ENCODE measurements around the gene USP37.

The USP37 gene

GRCh38 chr2:218405086-218405745, 162.9 kb downstream of the USP37 start:
- no peak for DNase-seq
- Histone ChIP-seq H3K79me1 (replicated peaks; ENCODE audit: low read length, poor library complexity, severe bottlenecking) (peaks cover 24% of the 10 kb centered on the region), H3K27me3 (ENCODE audit: control insufficient read depth in 1 of 2, insufficient read depth in 1 of 2, low read length in 2 of 2) (no peaks in the 10 kb centered on the region), H4K8ac (ENCODE audit: low read length) (peak overlapping the region; percentile 79), H3K23ac (ENCODE audit: low read length in 2 of 2) (peak overlapping the region in 1 of 2 experiments; percentile 14), H2BK15ac (ENCODE audit: low read depth, poor library complexity, severe bottlenecking) (no peak overlapping the region), H4K91ac (ENCODE audit: low read length) (peak overlapping the region; percentile 78), H3K9me3 (ENCODE audit: control insufficient read depth, low read length) (no peaks in the 10 kb centered on the region), H3K4me3 (ENCODE audit: insufficient read depth in 1 of 2, low read depth in 1 of 2, low read length in 2 of 2) (no peak overlapping the region), H3K4me2 (ENCODE audit: low read length, poor library complexity, severe bottlenecking) (no peak overlapping the region), H3K18ac (ENCODE audit: low read depth in 1 of 2, low read length in 2 of 2) (peak overlapping the region; percentile 76 to 94), H3K36me3 (ENCODE audit: control insufficient read depth in 1 of 2, insufficient read depth in 2 of 2, low read depth in 1 of 2, low read length in 2 of 2) (peaks cover 29 to 45% of the 10 kb centered on the region in 2 experiments), H2AK5ac (ENCODE audit: low read length, severe bottlenecking) (peak overlapping the region; percentile 85), H3K14ac (ENCODE audit: low read length in 2 of 2) (peak overlapping the region in 1 of 2 experiments; percentile 23), H2BK120ac (ENCODE audit: low read depth, low read length) (no peak overlapping the region), H2BK5ac (ENCODE audit: low read depth, low read length, poor library complexity, severe bottlenecking) (no peak overlapping the region), H3K27ac (ENCODE audit: low read length, poor library complexity, severe bottlenecking) (peak overlapping the region; percentile 7), H3K4ac (ENCODE audit: low read depth in 1 of 2, low read length in 2 of 2) (peak overlapping the region; percentile 16 to 96), H2AFZ (ENCODE audit: low read depth, low read length) (peak overlapping the region; percentile 2), H3K9ac (ENCODE audit: low read length) (peak overlapping the region; percentile 77), H2BK12ac (ENCODE audit: low read length in 2 of 2) (peak overlapping the region; percentile 25 to 90), H3K4me1 (ENCODE audit: control insufficient read depth, insufficient read depth, low read depth, low read length) (peaks cover 38% of the 10 kb centered on the region)
- WGBS: 62% methylated on average over 6 of the region's 8 CpGs

GRCh38 chr2:218404351-218405085, 163.6 kb downstream of the USP37 start:
- no peak overlapping the region for H4K8ac ChIP-seq (ENCODE audit: low read length)
- peaks cover 29 to 45% of the 10 kb centered on the region in 2 experiments for H3K36me3 ChIP-seq (ENCODE audit: control insufficient read depth in 1 of 2, insufficient read depth in 2 of 2, low read depth in 1 of 2, low read length in 2 of 2)
- H2BK120ac ChIP-seq (ENCODE audit: low read depth, low read length): no peak overlapping the region
- no peak overlapping the region for H3K18ac ChIP-seq (ENCODE audit: low read depth in 1 of 2, low read length in 2 of 2)
- 87% methylated on average over 15 of the region's 16 CpGs for WGBS
- peak overlapping the region; percentile 39 for H2BK15ac ChIP-seq (ENCODE audit: low read depth, poor library complexity, severe bottlenecking)
- H2AFZ ChIP-seq (ENCODE audit: low read depth, low read length): no peak overlapping the region
- no peak overlapping the region for H2AK5ac ChIP-seq (ENCODE audit: low read length, severe bottlenecking)
- peak; percentile 29 for DNase-seq
- H3K9ac ChIP-seq (ENCODE audit: low read length): peak overlapping the region; percentile 77
- no peak overlapping the region for H2BK5ac ChIP-seq (ENCODE audit: low read depth, low read length, poor library complexity, severe bottlenecking)
- H3K23ac ChIP-seq (ENCODE audit: low read length in 2 of 2): peak overlapping the region in 1 of 2 experiments; percentile 3
- H3K4me1 ChIP-seq (ENCODE audit: control insufficient read depth, insufficient read depth, low read depth, low read length): peaks cover 38% of the 10 kb centered on the region
- peak overlapping the region in 1 of 2 experiments; percentile 40 for H2BK12ac ChIP-seq (ENCODE audit: low read length in 2 of 2)
- H4K91ac ChIP-seq (ENCODE audit: low read length): no peak overlapping the region
- H3K79me1 ChIP-seq (replicated peaks; ENCODE audit: low read length, poor library complexity, severe bottlenecking): peaks cover 24% of the 10 kb centered on the region
- H3K4me3 ChIP-seq (ENCODE audit: insufficient read depth in 1 of 2, low read depth in 1 of 2, low read length in 2 of 2): no peak overlapping the region
- no peaks in the 10 kb centered on the region for H3K27me3 ChIP-seq (ENCODE audit: control insufficient read depth in 1 of 2, insufficient read depth in 1 of 2, low read length in 2 of 2)
- no peaks in the 10 kb centered on the region for H3K9me3 ChIP-seq (ENCODE audit: control insufficient read depth, low read length)
- no peak overlapping the region for H3K14ac ChIP-seq (ENCODE audit: low read length in 2 of 2)
- H3K27ac ChIP-seq (ENCODE audit: low read length, poor library complexity, severe bottlenecking): no peak overlapping the region
- no peak overlapping the region for H3K4me2 ChIP-seq (ENCODE audit: low read length, poor library complexity, severe bottlenecking)
- no peak overlapping the region for H3K4ac ChIP-seq (ENCODE audit: low read depth in 1 of 2, low read length in 2 of 2)

- DNase-seq: no peak
- Histone ChIP-seq H2BK12ac (ENCODE audit: low read length in 2 of 2) (no peak overlapping the region), H3K18ac (ENCODE audit: low read depth in 1 of 2, low read length in 2 of 2) (no peak overlapping the region), H4K91ac (ENCODE audit: low read length) (no peak overlapping the region), H3K4me3 (ENCODE audit: insufficient read depth in 1 of 2, low read depth in 1 of 2, low read length in 2 of 2) (no peak overlapping the region), H2BK120ac (ENCODE audit: low read depth, low read length) (no peak overlapping the region), H3K27me3 (ENCODE audit: control insufficient read depth in 1 of 2, insufficient read depth in 1 of 2, low read length in 2 of 2) (no peaks in the 10 kb centered on the region), H2BK15ac (ENCODE audit: low read depth, poor library complexity, severe bottlenecking) (no peak overlapping the region), H2BK5ac (ENCODE audit: low read depth, low read length, poor library complexity, severe bottlenecking) (no peak overlapping the region), H3K27ac (ENCODE audit: low read length, poor library complexity, severe bottlenecking) (no peak overlapping the region), H3K4me1 (ENCODE audit: control insufficient read depth, insufficient read depth, low read depth, low read length) (peaks cover 43% of the 10 kb centered on the region), H4K8ac (ENCODE audit: low read length) (no peak overlapping the region), H3K14ac (ENCODE audit: low read length in 2 of 2) (no peak overlapping the region), H2AK5ac (ENCODE audit: low read length, severe bottlenecking) (no peak overlapping the region), H2AFZ (ENCODE audit: low read depth, low read length) (no peak overlapping the region), H3K9me3 (ENCODE audit: control insufficient read depth, low read length) (no peaks in the 10 kb centered on the region), H3K23ac (ENCODE audit: low read length in 2 of 2) (no peak overlapping the region), H3K36me3 (ENCODE audit: control insufficient read depth in 1 of 2, insufficient read depth in 2 of 2, low read depth in 1 of 2, low read length in 2 of 2) (peaks cover 29 to 45% of the 10 kb centered on the region in 2 experiments), H3K9ac (ENCODE audit: low read length) (no peak overlapping the region), H3K4ac (ENCODE audit: low read depth in 1 of 2, low read length in 2 of 2) (no peak overlapping the region), H3K79me1 (replicated peaks; ENCODE audit: low read length, poor library complexity, severe bottlenecking) (peaks cover 24% of the 10 kb centered on the region), H3K4me2 (ENCODE audit: low read length, poor library complexity, severe bottlenecking) (no peak overlapping the region)
- 89% methylated on average over 6 of the region's 7 CpGs for WGBS
Measured at GRCh38 chr2:218403810-218404209, 164.3 kb downstream of the USP37 start.

DNA sequence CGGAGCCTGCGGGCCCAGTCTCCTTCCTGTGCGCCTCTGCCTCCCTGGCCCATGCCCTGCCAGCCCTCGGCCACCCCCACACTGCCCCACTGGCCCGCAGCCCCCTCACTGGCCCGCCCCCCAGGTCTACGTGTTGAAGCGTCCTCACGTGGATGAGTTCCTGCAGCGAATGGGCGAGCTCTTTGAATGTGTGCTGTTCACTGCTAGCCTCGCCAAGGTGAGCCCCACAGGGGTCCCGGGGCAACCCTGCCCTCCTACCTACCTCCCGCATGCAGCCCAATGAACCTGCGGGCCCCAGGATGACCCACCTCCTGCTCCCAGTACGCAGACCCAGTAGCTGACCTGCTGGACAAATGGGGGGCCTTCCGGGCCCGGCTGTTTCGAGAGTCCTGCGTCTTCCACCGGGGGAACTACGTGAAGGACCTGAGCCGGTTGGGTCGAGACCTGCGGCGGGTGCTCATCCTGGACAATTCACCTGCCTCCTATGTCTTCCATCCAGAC, 165.2 kb downstream of the USP37 start:
- Histone ChIP-seq H3K4me1 (ENCODE audit: control insufficient read depth, insufficient read depth, low read depth, low read length) (peaks cover 50% of the 10 kb centered on the region), H3K14ac (ENCODE audit: low read length in 2 of 2) (no peak overlapping the region), H3K27ac (ENCODE audit: low read length, poor library complexity, severe bottlenecking) (no peak overlapping the region), H3K27me3 (ENCODE audit: control insufficient read depth in 1 of 2, insufficient read depth in 1 of 2, low read length in 2 of 2) (no peaks in the 10 kb centered on the region), H2BK5ac (ENCODE audit: low read depth, low read length, poor library complexity, severe bottlenecking) (no peak overlapping the region), H3K4me3 (ENCODE audit: insufficient read depth in 1 of 2, low read depth in 1 of 2, low read length in 2 of 2) (no peak overlapping the region), H3K9me3 (ENCODE audit: control insufficient read depth, low read length) (no peaks in the 10 kb centered on the region), H4K8ac (ENCODE audit: low read length) (no peak overlapping the region), H3K4ac (ENCODE audit: low read depth in 1 of 2, low read length in 2 of 2) (no peak overlapping the region), H2BK120ac (ENCODE audit: low read depth, low read length) (no peak overlapping the region), H3K9ac (ENCODE audit: low read length) (no peak overlapping the region), H2BK12ac (ENCODE audit: low read length in 2 of 2) (no peak overlapping the region), H3K36me3 (ENCODE audit: control insufficient read depth in 1 of 2, insufficient read depth in 2 of 2, low read depth in 1 of 2, low read length in 2 of 2) (peaks cover 29 to 45% of the 10 kb centered on the region in 2 experiments), H3K4me2 (ENCODE audit: low read length, poor library complexity, severe bottlenecking) (no peak overlapping the region), H2BK15ac (ENCODE audit: low read depth, poor library complexity, severe bottlenecking) (peak overlapping the region; percentile 13), H3K79me1 (replicated peaks; ENCODE audit: low read length, poor library complexity, severe bottlenecking) (peaks cover 24% of the 10 kb centered on the region), H3K23ac (ENCODE audit: low read length in 2 of 2) (peak overlapping the region in 1 of 2 experiments; percentile 36), H2AFZ (ENCODE audit: low read depth, low read length) (no peak overlapping the region), H4K91ac (ENCODE audit: low read length) (no peak overlapping the region), H3K18ac (ENCODE audit: low read depth in 1 of 2, low read length in 2 of 2) (no peak overlapping the region), H2AK5ac (ENCODE audit: low read length, severe bottlenecking) (no peak overlapping the region)
- no peak for DNase-seq
- WGBS: 97% methylated on average over 26 of the region's 26 CpGs

Data from mesenchymal stem cell (in vitro differentiated cells and primary cell).